ENCODE measurements around the gene PAAF1.

- TF ChIP-seq EZH2 (IDR thresholded peaks at IDR 0.05; ENCODE audit: insufficient read depth, poor library complexity, severe bottlenecking) (no peak), EZH2phosphoT487 (IDR thresholded peaks at IDR 0.05; ENCODE audit: insufficient read depth, low read depth) (no peak)
Measured at GRCh38 chr11:73893041-73893440, 16.2 kb downstream of the PAAF1 start.
